Mesothelial cell of epicardium (in vitro differentiated cells): ENCODE data around the gene UGGT1. TPM values are rescaled to one million over a fixed set of nuclear protein-coding genes. Genes with fewer than 3 reads are reported as not detected.

Experiments used
- DNase-seq, 2 experiments: peaks; one replicate each; pipeline ENCODE4 v3.0.0; 2021; ENCODE audit warnings: low spot score in 2 of 2; ENCODE audit not compliant: unreplicated experiment in 2 of 2
- H3K27ac Mint-ChIP-seq: 2 replicates; pipeline ENCODE4 v1.8.0; 2021; ENCODE audit warnings: mixed read lengths
- H3K27me3 Mint-ChIP-seq: 2 replicates; pipeline ENCODE4 v1.8.0; 2021; ENCODE audit warnings: low read depth, mixed read lengths
- H3K36me3 Mint-ChIP-seq: 2 replicates; pipeline ENCODE4 v1.8.0; 2021; ENCODE audit warnings: mixed read lengths
- H3K4me1 Mint-ChIP-seq: 2 replicates; pipeline ENCODE4 v1.8.0; 2021; ENCODE audit warnings: mixed read lengths
- H3K4me3 Mint-ChIP-seq: 2 replicates; pipeline ENCODE4 v1.8.0; 2021; ENCODE audit warnings: mild to moderate bottlenecking, moderate library complexity, mixed read lengths
- H3K9me3 Mint-ChIP-seq: 2 replicates; pipeline ENCODE4 v1.8.0; 2021; ENCODE audit warnings: mixed read lengths
- CTCF ChIP-seq: fragments of 200-600 bp; sonication (generic); IDR thresholded peaks from one replicate; pipeline ENCODE4 v1.5.0; 2021; ENCODE audit warnings: antibody characterized with exemption; ENCODE audit not compliant: unreplicated experiment
- total RNA-seq: library from RNA; stranded (reverse); gene quantifications from 3 replicates; pipeline ENCODE4 v1.2.1, GENCODE V29; 2021

Gene UGGT1
- total RNA-seq, 1 donor from 2014 or later: 41.8 TPM

DNA sequence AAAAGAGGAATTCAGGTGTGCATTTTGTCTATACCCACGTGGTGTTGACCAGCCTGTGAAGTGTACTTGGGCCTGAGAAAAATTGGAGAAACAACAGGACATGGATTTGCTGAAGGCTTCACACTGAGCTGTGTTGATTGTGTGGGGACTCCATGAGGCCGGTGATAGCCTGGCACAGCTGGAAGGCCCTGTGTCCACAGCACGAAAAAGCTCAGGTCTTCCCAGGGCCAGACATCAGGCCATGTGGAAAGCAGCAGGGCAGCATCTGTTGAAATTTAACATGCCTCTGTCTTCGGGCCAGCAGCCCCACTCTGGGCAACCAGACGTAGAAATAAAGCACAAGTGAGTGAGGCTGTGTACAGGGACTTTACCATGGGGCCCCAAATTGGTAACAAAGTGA lies 143.6 kb downstream of the UGGT1 start:
- no peaks in the 10 kb centered on the region for H3K36me3 Mint-ChIP-seq
- no peak for TF ChIP-seq CTCF
- no peak overlapping the region for H3K27ac Mint-ChIP-seq
- no peak overlapping the region for H3K4me3 Mint-ChIP-seq
- H3K4me1 Mint-ChIP-seq: peaks cover 5% of the 10 kb centered on the region
- no peaks in the 10 kb centered on the region for H3K9me3 Mint-ChIP-seq
- no peak for DNase-seq
- peaks cover 11% of the 10 kb centered on the region for H3K27me3 Mint-ChIP-seq

DNA sequence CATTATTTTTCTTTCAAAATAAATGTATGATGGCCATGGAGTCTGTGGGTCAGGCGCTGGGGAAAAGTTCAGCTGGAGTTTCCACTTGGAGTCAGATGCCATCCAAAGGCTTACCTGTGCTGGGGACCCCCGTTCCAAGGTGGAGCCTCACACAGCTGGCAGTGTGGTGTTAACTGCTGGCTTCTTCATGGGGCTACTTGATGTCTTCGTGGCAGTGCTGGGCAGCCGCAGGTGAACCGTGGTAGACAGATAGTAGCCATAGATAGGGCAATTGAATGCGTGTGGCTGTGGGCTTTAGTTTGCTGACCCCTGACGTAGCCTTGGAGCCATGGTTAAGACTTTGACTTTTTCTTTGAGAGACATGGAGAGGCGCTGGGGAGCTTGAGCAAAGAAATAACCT lies 144.6 kb downstream of the UGGT1 start:
- H3K9me3 Mint-ChIP-seq: no peaks in the 10 kb centered on the region
- peaks cover 9% of the 10 kb centered on the region for H3K27me3 Mint-ChIP-seq
- peaks cover 5% of the 10 kb centered on the region for H3K4me1 Mint-ChIP-seq
- no peaks in the 10 kb centered on the region for H3K36me3 Mint-ChIP-seq
- H3K4me3 Mint-ChIP-seq: no peak overlapping the region
- no peak for DNase-seq
- no peak for TF ChIP-seq CTCF
- H3K27ac Mint-ChIP-seq: no peak overlapping the region

- H3K27ac Mint-ChIP-seq: no peak overlapping the region
- no peaks in the 10 kb centered on the region for H3K36me3 Mint-ChIP-seq
- DNase-seq: no peak
Observed at GRCh38 chr2:128236491-128237035, 145.6 kb downstream of the UGGT1 start.

DNA sequence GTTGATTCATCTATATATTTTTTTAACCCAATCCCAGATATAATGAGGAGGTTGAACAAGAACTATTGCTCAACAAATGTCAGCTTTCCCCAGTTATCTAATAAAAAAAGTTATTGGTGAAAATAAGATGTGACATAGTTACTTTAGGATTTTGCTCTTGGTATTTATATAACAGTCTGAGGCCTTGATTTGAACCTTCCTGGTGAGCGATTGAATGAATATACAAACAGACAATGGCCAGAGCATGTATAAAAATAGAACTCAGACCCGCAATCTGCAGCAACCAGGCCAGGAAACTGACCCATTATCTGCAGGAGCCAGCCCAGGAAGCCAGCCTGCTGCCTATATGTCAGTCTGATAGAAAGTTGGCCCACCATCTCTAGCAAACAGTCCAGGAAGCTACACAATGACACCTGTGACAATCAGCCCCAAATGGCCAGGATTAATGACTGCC lies 146.1 kb downstream of the UGGT1 start:
- no peak overlapping the region for H3K4me3 Mint-ChIP-seq
- peaks cover 5% of the 10 kb centered on the region for H3K4me1 Mint-ChIP-seq
- peaks cover 4% of the 10 kb centered on the region for H3K27me3 Mint-ChIP-seq
- no peak for TF ChIP-seq CTCF
- DNase-seq: no peak
- no peaks in the 10 kb centered on the region for H3K9me3 Mint-ChIP-seq
- no peak overlapping the region for H3K27ac Mint-ChIP-seq
- H3K36me3 Mint-ChIP-seq: no peaks in the 10 kb centered on the region

More at GRCh38 chr2:128236491-128237035, 145.6 kb downstream of the UGGT1 start:
- Mint-ChIP-seq H3K27me3 (peaks cover 4% of the 10 kb centered on the region), H3K9me3 (no peaks in the 10 kb centered on the region), H3K4me3 (no peak overlapping the region), H3K4me1 (peaks cover 5% of the 10 kb centered on the region)
- TF ChIP-seq CTCF: no peak

DNA sequence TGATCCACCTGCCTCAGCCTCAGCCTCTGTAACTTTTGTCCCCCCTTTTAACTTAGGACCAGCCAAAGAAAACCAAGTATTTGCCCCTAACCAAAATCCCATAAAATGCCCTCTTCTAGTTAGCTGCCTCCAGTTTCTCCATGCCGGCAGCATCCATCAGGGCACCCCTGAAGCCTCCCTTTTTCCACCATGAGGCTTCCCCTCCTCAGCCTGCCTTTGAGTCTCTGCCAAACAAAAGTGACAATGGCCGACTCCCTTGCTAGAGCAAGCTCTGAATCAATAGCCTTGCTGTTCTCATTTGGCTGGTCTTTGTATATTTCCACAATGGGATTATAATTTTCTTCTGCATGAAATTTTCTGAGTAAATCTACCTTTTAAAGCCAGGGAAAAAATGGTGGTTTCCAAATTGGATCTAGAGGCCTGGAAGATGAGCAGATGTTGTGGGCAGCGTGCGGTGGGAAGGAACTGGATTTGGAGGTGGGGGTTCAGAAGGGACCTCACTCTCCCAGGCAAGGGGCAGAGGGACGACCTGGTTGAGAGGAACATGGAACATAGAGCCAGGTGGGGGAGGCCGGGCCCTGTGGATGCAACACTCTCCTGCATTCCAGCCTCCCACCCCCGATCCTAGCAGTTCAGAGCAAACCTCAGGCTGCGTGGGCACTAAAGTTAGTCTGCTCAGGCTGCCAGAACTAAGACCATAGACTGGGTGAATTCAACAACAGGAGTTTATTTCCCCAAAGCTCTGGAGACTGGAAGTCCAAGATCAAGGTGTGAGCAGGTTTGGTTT lies 147.1 kb downstream of the UGGT1 start:
- TF ChIP-seq CTCF: no peak
- Mint-ChIP-seq H3K36me3 (no peaks in the 10 kb centered on the region), H3K27ac (no peak overlapping the region), H3K9me3 (no peaks in the 10 kb centered on the region), H3K4me1 (peaks cover 5% of the 10 kb centered on the region), H3K4me3 (no peak overlapping the region), H3K27me3 (peaks cover 2% of the 10 kb centered on the region)
- DNase-seq: no peak
